ENCODE measurements around the gene SURF6. TPM values are rescaled to one million over a fixed set of nuclear protein-coding genes. Genes with fewer than 3 reads are reported as not detected.
"Not testable (repeated sequence)": the region's sequence is repeated elsewhere in the genome, so short reads cannot be mapped to it uniquely, and the experiment has no call there.

SURF6 gene
- total RNA-seq, 4 donors from 2014 or later, result 15.0 to 36.2 (median 27.5) TPM

DNA sequence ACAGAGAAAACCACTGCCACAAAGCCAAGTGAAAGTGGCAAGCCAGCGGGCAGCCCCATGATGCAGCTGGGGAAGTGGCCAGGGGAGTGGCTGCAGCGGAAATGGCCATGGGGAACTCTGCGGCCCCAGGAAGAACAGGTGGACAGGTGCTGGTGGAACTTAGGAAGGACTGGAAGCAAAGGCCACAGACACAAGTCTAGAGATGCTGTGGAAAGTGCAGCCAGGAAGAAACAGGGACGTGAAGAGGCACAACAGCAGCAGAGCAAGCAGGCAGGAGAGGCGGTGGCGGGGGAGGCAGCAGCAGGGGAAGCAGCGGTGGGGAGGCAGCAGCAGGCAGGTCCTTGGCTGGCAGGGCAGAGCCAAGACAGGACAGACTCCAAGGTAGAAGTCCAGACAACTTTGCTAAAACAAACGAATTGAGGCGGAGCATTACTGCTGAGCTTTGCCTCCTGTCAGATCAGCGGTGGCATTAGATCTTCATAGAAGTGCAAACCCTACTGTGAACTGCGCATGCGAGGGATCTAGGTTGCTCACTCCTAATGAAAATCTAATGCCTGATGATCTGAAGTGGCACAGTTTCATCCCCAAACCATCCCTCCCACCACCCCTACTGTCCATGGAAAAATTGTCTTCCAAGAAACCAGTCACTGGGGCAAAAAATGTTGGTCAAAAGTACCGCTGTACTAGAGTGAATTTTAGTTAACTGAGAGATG is 11.8 kb downstream of the SURF6 start:
- no peaks in the 10 kb centered on the region for H3K27me3 ChIP-seq
- 84% methylated on average over 13 of the region's 13 CpGs for WGBS
- intact Hi-C loops (cut with DNase I), result no loop called here
- no peaks in the 10 kb centered on the region for H3K4me1 ChIP-seq
- H3K36me3 ChIP-seq, result no peaks in the 10 kb centered on the region
- no peak overlapping the region for H3K27ac ChIP-seq (replicated peaks in 1 of 4)
- TF ChIP-seq POLR2AphosphoS5 (IDR thresholded peaks at IDR 0.05), result no peak
- no peak for TF ChIP-seq CTCF (IDR thresholded peaks at IDR 0.05)
- no peak for TF ChIP-seq EP300 (IDR thresholded peaks at IDR 0.05)
- TF ChIP-seq POLR2A (IDR thresholded peaks at IDR 0.05; ENCODE audit: low read depth), result no peak
- no peak overlapping the region for H3K4me3 ChIP-seq
- no peak for DNase-seq (ENCODE audit: extremely low spot score)
- no peaks in the 10 kb centered on the region for H3K9me3 ChIP-seq

DNA sequence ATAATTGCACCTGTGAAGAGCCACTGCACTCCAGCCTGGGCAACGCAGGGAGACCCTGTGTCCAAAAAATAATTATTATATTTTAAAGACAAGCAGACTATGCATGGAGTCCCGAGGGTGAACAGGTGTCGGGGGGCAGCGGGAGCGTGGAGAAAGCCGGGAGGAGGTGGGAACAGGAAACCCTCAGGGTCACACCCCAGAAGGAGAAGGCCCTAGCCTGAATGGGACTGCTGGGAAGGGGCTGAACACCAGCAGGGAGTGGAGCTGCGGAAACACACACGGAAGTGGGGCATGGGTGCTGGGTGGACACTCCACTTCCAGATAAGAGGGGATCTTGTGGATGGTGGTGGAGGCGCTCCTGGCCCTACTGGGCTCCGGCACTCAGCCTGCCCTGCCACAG is 12.8 kb downstream of the SURF6 start:
- intact Hi-C loops (cut with DNase I), result no loop called here
- H3K4me1 ChIP-seq, result no peaks in the 10 kb centered on the region
- WGBS, result 85% methylated on average over 10 of the region's 10 CpGs
- no peaks in the 10 kb centered on the region for H3K36me3 ChIP-seq
- no peak for DNase-seq (ENCODE audit: extremely low spot score)
- H3K4me3 ChIP-seq, result no peak overlapping the region
- H3K27me3 ChIP-seq, result peaks cover 0 to 4% (median 0%) of the 10 kb centered on the region in 4 donors
- H3K9me3 ChIP-seq, result no peaks in the 10 kb centered on the region
- TF ChIP-seq EP300 (IDR thresholded peaks at IDR 0.05) (no peak), POLR2AphosphoS5 (IDR thresholded peaks at IDR 0.05) (no peak), CTCF (IDR thresholded peaks at IDR 0.05) (no peak), POLR2A (IDR thresholded peaks at IDR 0.05; ENCODE audit: low read depth) (no peak)
- H3K27ac ChIP-seq (replicated peaks in 1 of 4), result no peak overlapping the region

- DNase-seq (ENCODE audit: extremely low spot score), result no peak
- Histone ChIP-seq H3K4me3 (no peak overlapping the region), H3K9me3 (no peaks in the 10 kb centered on the region), H3K27me3 (peaks cover 0 to 4% (median 0%) of the 10 kb centered on the region in 4 donors), H3K36me3 (no peaks in the 10 kb centered on the region), H3K27ac (replicated peaks in 1 of 4) (no peak overlapping the region), H3K4me1 (no peaks in the 10 kb centered on the region)
- intact Hi-C loops (cut with DNase I), result no loop called here
- 84% methylated on average over 10 of the region's 14 CpGs for WGBS
- no peak for TF ChIP-seq EP300 (IDR thresholded peaks at IDR 0.05)
Measured at GRCh38 chr9:133322701-133323100, 13.3 kb downstream of the SURF6 start.

GRCh38 chr9:133321411-133321935 is 14.5 kb downstream of the SURF6 start:
- Histone ChIP-seq H3K36me3 (no peaks in the 10 kb centered on the region), H3K9me3 (no peaks in the 10 kb centered on the region), H3K27ac (replicated peaks in 1 of 4) (no peak overlapping the region), H3K27me3 (peaks cover 0 to 9% (median 0%) of the 10 kb centered on the region in 4 donors), H3K4me1 (no peaks in the 10 kb centered on the region), H3K4me3 (no peak overlapping the region)
- DNase-seq (ENCODE audit: extremely low spot score), result no peak
- TF ChIP-seq POLR2AphosphoS5 (IDR thresholded peaks at IDR 0.05), result no peak
- TF ChIP-seq POLR2A (IDR thresholded peaks at IDR 0.05; ENCODE audit: low read depth), result no peak
- no peak for TF ChIP-seq EP300 (IDR thresholded peaks at IDR 0.05)
- TF ChIP-seq CTCF (IDR thresholded peaks at IDR 0.05), result no peak
- intact Hi-C loops (cut with DNase I), result no loop called here
- WGBS, result 86% methylated on average over 13 of the region's 13 CpGs

- DNase-seq (ENCODE audit: extremely low spot score), result no peak
- peaks cover 0 to 9% (median 0%) of the 10 kb centered on the region in 4 donors for H3K27me3 ChIP-seq
- H3K4me1 ChIP-seq, result no peaks in the 10 kb centered on the region
- no peak overlapping the region for H3K4me3 ChIP-seq
- H3K9me3 ChIP-seq, result no peaks in the 10 kb centered on the region
- TF ChIP-seq POLR2A (IDR thresholded peaks at IDR 0.05; ENCODE audit: low read depth) (no peak), EP300 (IDR thresholded peaks at IDR 0.05) (no peak), CTCF (IDR thresholded peaks at IDR 0.05) (no peak), POLR2AphosphoS5 (IDR thresholded peaks at IDR 0.05) (no peak)
- H3K27ac ChIP-seq (replicated peaks in 1 of 4), result no peak overlapping the region
- H3K36me3 ChIP-seq, result no peaks in the 10 kb centered on the region
- intact Hi-C loops (cut with DNase I), result no loop called here
- WGBS, result 70% methylated on average over 8 of the region's 13 CpGs
Measured at GRCh38 chr9:133320421-133320881, 15.5 kb downstream of the SURF6 start.

DNA sequence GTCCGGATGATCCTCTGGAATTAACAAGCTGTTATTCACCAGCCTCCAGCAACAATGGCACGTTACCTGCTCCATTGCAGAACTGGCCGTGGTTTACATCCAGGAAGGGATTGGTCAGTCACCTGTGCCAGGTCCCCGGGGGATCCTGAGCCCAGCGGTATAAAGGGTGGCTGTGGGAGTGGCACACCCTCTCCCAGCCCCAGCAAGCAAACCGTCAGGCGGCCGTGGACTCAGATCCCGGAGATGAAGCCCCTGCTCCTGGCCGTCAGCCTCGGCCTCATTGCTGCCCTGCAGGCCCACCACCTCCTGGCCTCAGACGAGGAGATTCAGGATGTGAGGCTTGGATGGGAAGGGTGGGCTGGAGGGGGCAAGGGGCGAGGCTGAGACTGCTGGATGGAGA is 18.4 kb downstream of the SURF6 start:
- H3K36me3 ChIP-seq; DNase-seq (ENCODE audit: extremely low spot score): not testable (repeated sequence)

More for the DNA sequence above, 18.4 kb downstream of the SURF6 start:
- 85% methylated on average over 6 of the region's 13 CpGs for WGBS
- H3K27me3 ChIP-seq; H3K9me3 ChIP-seq; intact Hi-C loops (cut with DNase I); H3K27ac ChIP-seq (replicated peaks in 1 of 4); H3K4me3 ChIP-seq; H3K4me1 ChIP-seq: not testable (repeated sequence)
